Stomach smooth muscle (tissue), 2 donors: Measurements from ENCODE around the gene GPR153.

Experiments
- H3K27ac ChIP-seq: one replicate; pipeline ENCODE4 v1.7.0; 2013; ENCODE audit warnings: mild to moderate bottlenecking, low read length, inconsistent platforms
- H3K27me3 ChIP-seq, 2 donors: one replicate each; pipeline ENCODE4 v1.7.0; 2013; ENCODE audit warnings: low read length in 2 of 2; ENCODE audit not compliant: insufficient read depth in 2 of 2, control insufficient read depth in 1 of 2
- H3K36me3 ChIP-seq, 2 donors: one replicate each; pipeline ENCODE4 v1.7.0; 2013; ENCODE audit warnings: low read length in 2 of 2; ENCODE audit not compliant: control insufficient read depth in 2 of 2, insufficient read depth in 2 of 2
- H3K4me1 ChIP-seq: one replicate; pipeline ENCODE4 v1.7.0; 2013; ENCODE audit warnings: low read length; ENCODE audit not compliant: control insufficient read depth, insufficient read depth
- H3K4me3 ChIP-seq, 2 donors: one replicate each; pipeline ENCODE4 v1.7.0; 2013; ENCODE audit warnings: low read length in 2 of 2
- H3K9ac ChIP-seq, 2 donors: one replicate each; pipeline ENCODE4 v1.7.0; 2013; ENCODE audit warnings: low read length in 2 of 2, mild to moderate bottlenecking in 1 of 2
- H3K9me3 ChIP-seq, 2 donors: one replicate each; pipeline ENCODE4 v1.7.0; 2013; ENCODE audit warnings: low read length in 2 of 2; ENCODE audit not compliant: control insufficient read depth in 2 of 2
- donor health status: healthy.
- donor health status: Pancreatic carcinoma.

The GPR153 gene

DNA sequence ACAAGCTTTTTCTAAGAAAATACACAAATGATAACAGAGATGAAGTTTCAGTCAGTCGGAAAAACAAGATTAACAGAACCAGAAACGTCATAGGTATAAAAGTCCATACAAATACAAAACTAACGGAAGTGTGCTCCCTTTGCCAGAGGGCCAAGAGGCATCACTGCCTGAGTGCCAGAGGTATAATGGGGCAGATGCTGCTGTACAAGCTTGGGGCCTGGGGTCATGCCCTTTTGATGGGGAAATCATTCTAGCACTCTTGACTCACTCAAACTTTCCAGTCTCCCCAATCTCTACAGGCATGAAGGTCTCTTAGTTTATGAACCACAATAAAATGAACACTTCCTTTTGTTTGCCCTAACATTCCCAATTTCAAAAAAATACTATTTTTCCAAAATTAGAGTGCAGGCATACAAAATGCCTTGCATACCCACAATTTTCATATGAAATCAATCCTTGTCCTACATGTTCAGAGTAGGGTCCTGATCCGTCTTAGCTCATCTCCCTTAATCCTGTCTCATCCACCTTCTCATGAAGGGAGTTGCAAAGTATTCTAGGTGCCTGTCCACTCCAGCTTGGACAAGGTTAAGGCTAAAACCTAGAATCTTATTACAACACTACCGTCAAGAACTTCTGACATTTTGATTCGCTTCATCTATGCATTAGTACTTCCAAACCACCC lies 63.0 kb downstream of the GPR153 start:
- H3K27ac ChIP-seq = no peak overlapping the region
- peak overlapping the region; percentile 93 to 96 for H3K9ac ChIP-seq
- peaks cover 18 to 27% of the 10 kb centered on the region in 2 donors for H3K36me3 ChIP-seq
- H3K9me3 ChIP-seq = no peaks in the 10 kb centered on the region
- H3K4me3 ChIP-seq = peak overlapping the region; percentile 89 to 94
- H3K4me1 ChIP-seq = peaks cover 22% of the 10 kb centered on the region
- no peaks in the 10 kb centered on the region for H3K27me3 ChIP-seq
